ENCODE results near the gene VARS2. TPM values are rescaled to one million over a fixed set of nuclear protein-coding genes. Genes with fewer than 3 reads are reported as not detected.

VARS2 gene
- total and polyA plus RNA-seq, 3 donors from 2014 or later: 31.4 to 45.5 (median 36.5) TPM

DNA sequence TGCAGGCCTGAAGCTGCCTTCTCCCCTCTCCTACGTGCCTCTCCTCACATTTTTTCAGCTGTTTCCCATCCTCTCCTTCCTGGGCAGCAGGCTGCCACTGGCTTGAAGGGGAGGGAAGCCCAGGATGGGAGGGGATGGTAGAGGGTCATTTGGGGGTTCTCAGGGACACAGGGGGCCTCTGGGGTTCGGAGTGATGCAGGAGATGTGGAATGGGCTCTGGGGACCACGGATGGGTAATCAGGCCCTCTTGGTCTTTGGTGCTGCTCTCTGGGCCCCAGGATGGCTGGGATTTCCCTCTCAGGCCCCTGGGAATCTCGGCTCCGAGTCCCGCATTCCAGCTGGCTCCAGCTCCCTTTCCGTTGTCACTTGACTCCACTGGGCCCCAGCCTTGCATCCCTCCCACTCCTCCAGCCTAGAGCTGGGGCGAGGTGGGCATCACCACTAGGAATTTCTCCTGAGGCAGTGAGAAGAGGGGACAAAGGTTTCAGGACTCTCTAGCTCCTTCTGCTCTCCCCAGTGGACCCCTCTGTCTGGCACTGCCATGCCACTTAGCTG lies 31.8 kb upstream of the VARS2 start:
- no peaks in the 10 kb centered on the region for H3K36me3 ChIP-seq (ENCODE audit: low read depth, missing control alignments)
- no peaks in the 10 kb centered on the region for H3K27me3 ChIP-seq
- no peak for DNase-seq
- WGBS, 2 donors: 40 to 62% methylated on average over 7 to 8 of the region's 8 CpGs
- intact Hi-C loops (cut with DNase I; ENCODE audit: low total_unique reads): loop anchor here (5.0 kb wide), 1 partner anchor 55 kb away; no protein-coding TSS in a partner anchor
- H3K27ac ChIP-seq: peak overlapping the region; percentile 73 to 93
- peaks cover 56% of the 10 kb centered on the region for H3K4me1 ChIP-seq
- no peak for TF ChIP-seq CTCF (IDR thresholded peaks at IDR 0.05)
- TF ChIP-seq POLR2A (IDR thresholded peaks at IDR 0.05): no peak
- H3K9me3 ChIP-seq: no peaks in the 10 kb centered on the region
- H3K4me3 ChIP-seq: no peak overlapping the region

GRCh38 chr6:30882759-30883684 lies 31.0 kb upstream of the VARS2 start:
- no peaks in the 10 kb centered on the region for H3K36me3 ChIP-seq (ENCODE audit: low read depth, missing control alignments)
- TF ChIP-seq POLR2A (IDR thresholded peaks at IDR 0.05) (no peak), CTCF (IDR thresholded peaks at IDR 0.05) (no peak)
- WGBS, 2 donors: 28 to 37% methylated on average over 12 to 15 of the region's 15 CpGs
- DNase-seq: peak; percentile 68
- intact Hi-C loops (cut with DNase I; ENCODE audit: low total_unique reads): loop anchor here (5.0 kb wide), 1 partner anchor 56 kb away; no protein-coding TSS in a partner anchor
- H3K27me3 ChIP-seq: no peaks in the 10 kb centered on the region
- peak overlapping the region in 1 of 2 donors; percentile 73 for H3K4me3 ChIP-seq
- peak overlapping the region; percentile 73 to 93 for H3K27ac ChIP-seq
- H3K9me3 ChIP-seq: no peaks in the 10 kb centered on the region
- peaks cover 48% of the 10 kb centered on the region for H3K4me1 ChIP-seq

- H3K27me3 ChIP-seq: no peaks in the 10 kb centered on the region
- H3K27ac ChIP-seq: peak within 1 kb of the TSS; percentile 73 to 93
- no peaks in the 10 kb centered on the region for H3K9me3 ChIP-seq
- peak; percentile 81 for DNase-seq
- H3K4me1 ChIP-seq: peaks cover 45% of the 10 kb centered on the region
- 8 to 17% methylated on average over 13 to 49 of the region's 62 CpGs for WGBS, 2 donors
- peak within 1 kb of the TSS; percentile 73 to 78 for H3K4me3 ChIP-seq
- no peak for TF ChIP-seq POLR2A (IDR thresholded peaks at IDR 0.05)
- H3K36me3 ChIP-seq (ENCODE audit: low read depth, missing control alignments): no peaks in the 10 kb centered on the region
- intact Hi-C loops (cut with DNase I; ENCODE audit: low total_unique reads): loop anchor here (5.0 kb wide), 1 partner anchor 57 kb away; no protein-coding TSS in a partner anchor
These were observed 30.1 kb upstream of the VARS2 start, which contains the start of gene DDR1 for GRCh38 chr6:30883685-30884520. Gene DDR1 (plus strand): TSS chr6:30884519. CDS start chr6:30888730, 4,211 bp downstream.

DNA sequence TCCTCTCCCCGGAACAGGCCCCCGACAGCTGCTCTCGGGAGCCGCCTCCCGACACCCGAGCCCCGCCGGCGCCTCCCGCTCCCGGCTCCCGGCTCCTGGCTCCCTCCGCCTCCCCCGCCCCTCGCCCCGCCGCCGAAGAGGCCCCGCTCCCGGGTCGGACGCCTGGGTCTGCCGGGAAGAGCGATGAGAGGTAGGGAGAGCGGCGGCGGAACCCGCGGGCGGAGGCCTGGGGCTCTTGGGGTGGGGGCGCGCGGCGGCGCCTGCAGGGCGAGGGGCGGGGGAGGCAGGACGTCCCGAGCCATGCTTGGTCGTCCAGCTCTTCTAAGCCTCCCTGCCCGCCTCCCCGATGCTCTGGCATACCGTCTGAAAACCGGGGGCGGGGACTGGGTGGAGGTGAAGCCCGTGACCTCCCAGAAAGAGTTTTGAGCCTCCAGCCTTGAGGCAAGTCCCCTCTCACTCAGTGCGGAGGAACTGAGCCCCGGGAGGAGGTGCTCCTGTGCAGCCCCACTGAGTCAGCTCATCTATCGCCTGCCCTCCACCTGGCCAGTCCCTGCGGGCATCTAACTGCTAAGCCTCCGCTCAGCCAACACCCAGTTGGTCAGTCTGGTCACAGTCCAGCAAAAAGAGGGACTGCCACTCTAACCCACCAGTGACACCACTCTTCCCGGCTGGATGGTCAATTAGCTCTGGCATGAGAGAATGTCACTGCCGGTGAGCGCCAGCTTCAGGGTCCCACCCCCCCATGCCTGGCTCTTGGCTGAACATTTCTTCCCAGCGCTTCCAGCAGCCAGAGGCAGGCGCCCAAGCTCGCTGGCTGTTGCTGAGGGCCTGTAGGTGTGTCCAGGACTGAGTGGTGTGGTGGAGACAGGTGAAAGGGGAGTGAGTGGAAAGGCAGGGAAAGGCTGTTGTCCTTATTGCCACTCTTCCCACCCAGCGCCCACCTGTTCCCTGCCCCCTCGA lies 29.2 kb upstream of the VARS2 start:
- DNase-seq: peak; percentile 58
- peaks cover 45% of the 10 kb centered on the region for H3K4me1 ChIP-seq
- H3K4me3 ChIP-seq: peak overlapping the region; percentile 73 to 78
- TF ChIP-seq CTCF (IDR thresholded peaks at IDR 0.05): no peak
- no peak for TF ChIP-seq POLR2A (IDR thresholded peaks at IDR 0.05)
- H3K27ac ChIP-seq: peak overlapping the region; percentile 73 to 93
- no peaks in the 10 kb centered on the region for H3K27me3 ChIP-seq
- WGBS, 2 donors: 2 to 5% methylated on average over 3 to 47 of the region's 59 CpGs
- H3K36me3 ChIP-seq (ENCODE audit: low read depth, missing control alignments): no peaks in the 10 kb centered on the region
- intact Hi-C loops (cut with DNase I; ENCODE audit: low total_unique reads): loop anchor here (5.0 kb wide), 1 partner anchor 58 kb away; no protein-coding TSS in a partner anchor
- H3K9me3 ChIP-seq: no peaks in the 10 kb centered on the region
